ENCODE data around the gene SH3YL1.
"Not testable (repeated sequence)": the region's sequence is repeated elsewhere in the genome, so short reads cannot be mapped to it uniquely, and the experiment has no call there.

The SH3YL1 gene

GRCh38 chr2:180311-180710 lies 83.5 kb downstream of the SH3YL1 start:
- no peak for DNase-seq (ENCODE audit: low spot score)

GRCh38 chr2:179886-180285 lies 83.9 kb downstream of the SH3YL1 start:
- no peak for DNase-seq (ENCODE audit: low spot score)

- no peak for DNase-seq (ENCODE audit: low spot score)
Observed at GRCh38 chr2:177733-178132, 86.1 kb downstream of the SH3YL1 start.

GRCh38 chr2:176917-177316 lies 86.9 kb downstream of the SH3YL1 start:
- no peak for DNase-seq (ENCODE audit: low spot score)

GRCh38 chr2:175880-176820 lies 87.7 kb downstream of the SH3YL1 start:
- DNase-seq (ENCODE audit: low spot score) = no peak

GRCh38 chr2:175161-175786 lies 88.6 kb downstream of the SH3YL1 start:
- no peak for DNase-seq (ENCODE audit: low spot score)

GRCh38 chr2:172120-172519 lies 91.7 kb downstream of the SH3YL1 start:
- DNase-seq (ENCODE audit: low spot score) = not testable (repeated sequence)

- no peak for DNase-seq (ENCODE audit: low spot score)
Observed at GRCh38 chr2:169741-170140, 94.1 kb downstream of the SH3YL1 start.
